Endothelial cell of umbilical vein (primary cell): ENCODE data around the gene FARP2. TPM values are rescaled to one million over a fixed set of nuclear protein-coding genes. Genes with fewer than 3 reads are reported as not detected.
A peak's percentile ranks its signal among the peaks of the same experiment; 100 is the strongest.

Experiments used
- BruUV-seq: library from RNA; stranded (reverse); fragments of 400-500 nt; replicated peaks from 2 replicates; lab custom pipeline; 2021; lab: Mats Ljungman, UMichigan
- CTCF ChIA-PET: fragments of 300-600, 350-600 bp; sonication (Branson Sonifier 250); formaldehyde crosslinking; loops from one replicate; lab custom pipeline; 2021; ENCODE audit warnings: antibody characterized with exemption, inconsistent platforms; lab: Charles Lee
- POLR2A ChIA-PET: fragments of 300-600, 350-600 bp; sonication (Branson Sonifier 250); formaldehyde crosslinking; loops from one replicate; lab custom pipeline; 2021; ENCODE audit warnings: antibody characterized with exemption, inconsistent platforms; lab: Charles Lee
- DNase-seq: peaks from one replicate; pipeline ENCODE4 v3.0.0-alpha.2; 2011; ENCODE audit warnings: low read depth, low spot score
- FAIRE-seq: peaks from 2 replicates; lab custom pipeline; 2011; peaks lifted over from hg19 to GRCh38; lab: Jason Lieb, UNC
- H2AFZ ChIP-seq: 2 replicates; pipeline ENCODE4 v1.6.0; 2012; ENCODE audit warnings: low read depth, low read length, control low read depth, inconsistent platforms
- H3K27ac ChIP-seq: 2 replicates; pipeline ENCODE4 v1.5.1; 2011; ENCODE audit warnings: low read depth, mild to moderate bottlenecking, control low read depth, low read length, moderate library complexity; ENCODE audit not compliant: insufficient read depth
- H3K27me3 ChIP-seq, 2 experiments: 2 replicates each; pipeline versions ENCODE4 v1.6.0 to v1.6.1; 2011; ENCODE audit warnings: low read length in 2 of 2, mixed read lengths in 1 of 2; ENCODE audit not compliant: control insufficient read depth in 2 of 2, insufficient read depth in 2 of 2
- H3K36me3 ChIP-seq, 2 experiments: 2 replicates in 1 of 2; 3 replicates in 1 of 2; pipeline ENCODE4 v1.5.1; 2011; ENCODE audit warnings: low read length in 2 of 2, mild to moderate bottlenecking in 1 of 2, moderate library complexity in 1 of 2; ENCODE audit not compliant: control insufficient read depth in 2 of 2, insufficient read depth in 2 of 2; ENCODE audit errors: extremely low read depth in 1 of 2
- H3K4me1 ChIP-seq: 3 replicates; pipeline ENCODE4 v1.5.1; 2011; ENCODE audit warnings: mild to moderate bottlenecking, low read length; ENCODE audit not compliant: control insufficient read depth, insufficient read depth; ENCODE audit errors: extremely low read depth
- H3K4me2 ChIP-seq: 2 replicates; pipeline ENCODE4 v1.6.1; 2011; ENCODE audit warnings: low read length, control low read depth, mixed read lengths; ENCODE audit not compliant: insufficient read depth
- H3K4me3 ChIP-seq, 3 experiments: fragments of 200-600 bp in 1 of 3; sonication (generic), shearing (Covaris generic) in 1 of 3; replicated peaks in 1 of 3; 2 replicates each; pipeline ENCODE4 v1.5.1; 2011 to 2016; ENCODE audit warnings: control low read depth in 3 of 3, low read length in 3 of 3, mild to moderate bottlenecking in 2 of 3, inconsistent platforms in 1 of 3, low read depth in 1 of 3, moderate library complexity in 1 of 3; ENCODE audit not compliant: insufficient read depth in 1 of 3
- H3K79me2 ChIP-seq: 2 replicates; pipeline ENCODE4 v1.6.0; 2012; ENCODE audit warnings: low read length, inconsistent platforms; ENCODE audit not compliant: control insufficient read depth, insufficient read depth
- H3K9ac ChIP-seq: replicated peaks from 2 replicates; pipeline ENCODE3; 2011; ENCODE audit warnings: low read length, control low read depth; ENCODE audit not compliant: insufficient read depth; ENCODE audit errors: extremely low read depth
- H3K9me1 ChIP-seq: replicated peaks from 3 replicates; pipeline ENCODE4 v1.6.0; 2011; ENCODE audit warnings: mild to moderate bottlenecking, low read length; ENCODE audit not compliant: control insufficient read depth, insufficient read depth; ENCODE audit errors: extremely low read depth
- H3K9me3 ChIP-seq: replicated peaks from 2 replicates; pipeline ENCODE4 v1.5.1; 2012; ENCODE audit warnings: low read length, inconsistent platforms; ENCODE audit not compliant: control insufficient read depth, insufficient read depth
- H4K20me1 ChIP-seq: replicated peaks from 2 replicates; pipeline ENCODE3; 2011; ENCODE audit warnings: mild to moderate bottlenecking, low read length; ENCODE audit not compliant: control insufficient read depth, insufficient read depth; ENCODE audit errors: extremely low read depth
- FOS ChIP-seq: IDR thresholded peaks from 2 replicates; pipeline ENCODE4 v1.6.1; 2011; ENCODE audit warnings: mild to moderate bottlenecking, low read length, moderate library complexity, borderline replicate concordance; ENCODE audit not compliant: insufficient read depth
- JUN ChIP-seq: IDR thresholded peaks from 2 replicates; pipeline ENCODE4 v1.6.1; 2011; ENCODE audit warnings: borderline replicate concordance, low read depth; ENCODE audit not compliant: insufficient read length, insufficient read depth
- MAX ChIP-seq: IDR thresholded peaks from 2 replicates; pipeline ENCODE4 v1.6.1; 2011; ENCODE audit not compliant: insufficient read depth, insufficient read length
- MYC ChIP-seq: IDR thresholded peaks from one replicate; pipeline ENCODE4 v1.6.1; 2011; ENCODE audit warnings: mild to moderate bottlenecking, low read depth, low read length
- POLR2A ChIP-seq: IDR thresholded peaks from 2 replicates; pipeline ENCODE4 v1.6.1; 2012; ENCODE audit warnings: low read depth, mild to moderate bottlenecking, control low read depth, low read length
- POLR2AphosphoS5 ChIP-seq: IDR thresholded peaks from 2 replicates; pipeline ENCODE4 v1.6.1; 2012; ENCODE audit warnings: low read depth, mild to moderate bottlenecking, control low read depth, low read length, moderate library complexity; ENCODE audit not compliant: insufficient read depth
- dilution Hi-C: fragments of 300-500 bp; cut with MboI; formaldehyde crosslinking; loops from one replicate; pipeline ENCODE4 v1.15.0; 2019; ENCODE audit warnings: low sequenced_read_pairs; ENCODE audit not compliant: extremely low pct_ligation_motif_present
- intact Hi-C: fragments of 100-400 bp; cut with micrococcal nuclease; formaldehyde crosslinking; loops from one replicate; pipeline ENCODE4 v1.10.0; 2022
- polyA plus RNA-seq, 4 experiments: library from polyadenylated mRNA; depleted of rRNA in 3 of 4; stranded (reverse) in 3 of 4; unstranded in 1 of 4; fragments of >200 nt; gene quantifications; 2 replicates each; pipeline versions ENCODE4 v1.2.1 to v1.2.3, GENCODE V29; 2011 to 2012; ENCODE audit warnings: missing spikeins in 1 of 4
- total RNA-seq: library from RNA; stranded (reverse); gene quantifications from 2 replicates; pipeline ENCODE4 v1.2.3, GENCODE V29; 2021

The FARP2 gene
- total and polyA plus RNA-seq, 2 donors (not counting 3 experiments of a cell fraction or from before 2014, with no cell fraction given) = 15.3 to 45.3 TPM

DNA sequence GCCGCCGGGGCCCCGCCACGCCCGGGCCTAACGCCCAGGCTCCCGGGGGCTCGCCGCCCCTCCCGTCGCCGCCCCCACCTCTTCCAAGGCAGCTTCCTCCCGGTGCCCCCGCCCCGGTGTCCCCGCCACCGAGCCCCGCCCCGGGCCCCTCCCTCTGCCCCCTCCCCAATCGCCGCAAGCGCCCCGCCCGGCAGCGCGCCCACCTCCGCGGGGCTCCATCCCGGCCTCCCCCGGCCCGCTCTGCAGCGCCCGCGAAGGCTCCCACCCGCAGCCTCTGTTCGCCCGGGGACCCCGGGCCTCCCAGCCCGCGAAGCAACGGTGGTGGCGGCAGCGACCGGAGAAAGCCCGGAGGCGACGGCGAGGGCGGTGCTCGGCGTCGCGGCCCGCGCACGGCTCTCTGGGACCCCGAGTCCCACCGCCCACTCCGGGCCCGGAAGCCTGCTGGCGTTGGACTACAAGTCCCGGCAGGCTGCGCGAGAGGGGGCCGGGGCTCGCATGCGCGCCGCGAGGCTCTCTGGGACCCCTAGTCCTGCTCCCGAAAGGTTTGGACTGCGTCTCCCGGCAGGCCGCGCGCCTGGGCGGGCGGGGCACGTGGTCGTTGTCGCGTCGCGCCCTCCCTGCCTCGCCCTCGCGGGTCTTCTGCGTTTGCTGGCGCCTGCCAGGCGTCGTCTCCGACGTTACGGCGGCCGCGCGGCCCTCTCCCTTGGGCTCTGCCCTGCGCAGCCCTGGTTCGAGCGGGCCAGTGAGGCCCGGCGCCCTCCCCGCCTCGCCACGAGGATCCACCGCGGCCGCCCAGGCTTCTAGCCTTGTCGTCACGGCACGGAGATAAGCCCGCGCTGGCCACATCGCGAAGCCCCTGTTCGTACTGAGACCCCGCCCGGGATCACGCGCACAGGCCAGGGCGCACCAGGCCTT, 152.4 kb downstream of the FARP2 start, which contains the start of gene STK25:
Gene STK25 (minus strand): TSS at position 345 of the 915 bp plus-strand sequence. CDS start 549 bp downstream, outside the sequence.
- CTCF ChIA-PET = interaction anchor here (1.0 to 2.2 kb wide), 5 partner anchors 39 to 150 kb away, joined by 3 to 15 read pairs (median 6); partner anchors contain the start of gene BOK
- Histone ChIP-seq H3K4me3 (peak within 1 kb of the TSS; percentile 55 to 84 (median 77)), H3K36me3 (peaks cover 0 to 5% of the 10 kb centered on the region in 2 experiments), H3K9ac (peak within 1 kb of the TSS; percentile 79), H3K4me1 (peaks cover 16% of the 10 kb centered on the region), H3K79me2 (peaks cover 44% of the 10 kb centered on the region), H4K20me1 (no peaks in the 10 kb centered on the region), H3K9me1 (no peaks in the 10 kb centered on the region), H3K9me3 (no peaks in the 10 kb centered on the region), H2AFZ (peak within 1 kb of the TSS; percentile 51), H3K27me3 (no peaks in the 10 kb centered on the region), H3K4me2 (peak within 1 kb of the TSS; percentile 60), H3K27ac (peak within 1 kb of the TSS; percentile 14)
- TF ChIP-seq MAX (peak; percentile 99), JUN (no peak), POLR2A (peak; percentile 88), POLR2AphosphoS5 (peak; percentile 97), FOS (no peak), MYC (peak; percentile 81)
- FAIRE-seq (peak; percentile 97), DNase-seq (peak; percentile 98)
- POLR2A ChIA-PET = no interaction called here
- dilution Hi-C loops = no loop called here
- intact Hi-C loops = loop anchor here (1.0 to 10.0 kb wide), 8 partner anchors 39 to 366 kb away; partner anchors contain the start of genes ATG4B, BOK, D2HGDH and FARP2
- no TSS peak for BruUV-seq
